GM19023 (cell line): ENCODE measurements around the gene ZNF280C.
"Not testable (repeated sequence)": the region's sequence is repeated elsewhere in the genome, so short reads cannot be mapped to it uniquely, and the experiment has no call there.

Experiments
- ATAC-seq: cut with Tn5 transposase; IDR thresholded peaks from one replicate; pipeline ENCODE4 v1.9.1; 2021; ENCODE audit warnings: mild to moderate bottlenecking, moderate library complexity; ENCODE audit not compliant: unreplicated experiment

The ZNF280C gene

DNA sequence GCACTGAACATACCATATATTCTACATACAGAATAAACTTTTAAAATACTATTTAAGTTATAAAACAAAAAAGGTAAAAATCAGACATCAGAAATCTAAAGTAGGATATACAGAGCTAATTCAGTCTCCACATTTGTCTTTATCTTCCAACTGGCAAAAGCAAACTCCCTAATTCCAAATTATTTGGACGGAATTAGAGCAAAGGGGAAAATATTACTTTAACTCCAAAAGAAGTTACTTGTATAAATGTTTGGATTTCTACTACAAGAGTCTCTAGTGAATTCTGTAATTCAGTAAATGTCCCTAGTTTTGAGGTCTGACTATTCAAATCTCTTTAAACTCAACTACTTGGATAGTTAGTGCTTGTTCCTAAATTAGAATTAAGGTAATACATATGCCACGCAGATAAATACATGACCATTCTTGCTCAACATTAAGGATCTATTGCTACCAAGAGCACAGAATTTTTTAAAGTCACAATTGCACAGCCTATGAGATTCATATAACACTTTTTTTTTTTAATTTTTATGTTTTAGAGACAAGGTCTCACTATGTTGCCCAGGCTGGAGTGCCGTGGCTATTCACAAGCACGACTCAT lies 7.3 kb downstream of the ZNF280C start:
- no peak for ATAC-seq

DNA sequence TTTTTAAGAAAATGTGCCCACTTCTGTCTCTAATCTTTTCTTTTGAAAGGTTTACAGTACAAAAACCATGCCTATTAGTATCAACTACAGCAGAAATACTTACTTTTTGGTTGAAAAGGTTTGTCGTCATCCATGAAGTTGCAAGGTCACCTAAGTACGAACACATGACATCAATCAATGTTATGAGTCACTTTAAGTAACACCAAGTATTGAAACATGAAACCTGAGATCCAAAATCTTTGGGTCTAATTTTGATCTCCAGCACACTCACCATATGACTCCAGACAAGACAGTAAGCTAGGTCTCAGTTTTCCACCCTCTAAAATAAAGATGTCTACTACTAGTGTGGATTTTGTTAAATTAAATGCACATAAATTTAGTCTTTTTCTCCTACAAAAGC lies 8.4 kb downstream of the ZNF280C start:
- ATAC-seq: no peak

DNA sequence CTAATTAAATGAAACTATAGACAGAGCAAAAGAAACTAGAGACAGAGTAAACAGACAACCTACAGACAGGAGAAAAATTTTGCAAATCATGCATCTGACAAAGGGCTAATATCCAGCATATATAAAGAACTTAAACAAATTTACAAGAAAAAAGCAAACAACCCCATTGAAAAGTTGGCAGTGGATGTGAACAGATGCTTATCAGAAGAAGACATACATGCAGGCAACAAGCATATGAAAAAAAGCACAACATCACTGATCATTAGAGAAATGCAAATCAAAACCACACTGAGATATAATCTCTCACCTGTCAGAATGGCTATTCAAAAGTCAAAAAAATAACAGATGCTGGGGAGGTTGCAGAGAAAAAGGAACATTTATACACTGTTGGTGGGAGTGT lies 14.8 kb downstream of the ZNF280C start:
- ATAC-seq: no peak

DNA sequence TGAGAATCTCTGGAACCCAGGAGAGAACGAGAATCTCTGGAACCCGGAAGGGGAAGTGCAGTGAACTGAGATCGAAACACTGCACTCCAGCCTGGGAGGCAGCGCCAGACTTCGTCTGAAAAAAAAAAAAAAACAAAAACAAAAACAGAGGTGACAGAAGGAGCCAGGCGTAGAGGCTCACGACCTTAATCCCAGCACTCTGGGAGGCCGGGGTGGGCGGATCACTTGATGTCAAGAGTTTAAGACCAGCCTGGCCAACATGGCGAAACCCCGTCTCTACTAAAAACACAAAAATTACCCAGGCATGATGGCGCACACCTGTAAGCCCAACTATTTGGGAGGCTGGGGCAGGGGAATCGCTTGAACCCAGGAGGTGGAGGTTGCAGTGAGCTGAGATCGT lies 17.0 kb downstream of the ZNF280C start:
- no peak for ATAC-seq

DNA sequence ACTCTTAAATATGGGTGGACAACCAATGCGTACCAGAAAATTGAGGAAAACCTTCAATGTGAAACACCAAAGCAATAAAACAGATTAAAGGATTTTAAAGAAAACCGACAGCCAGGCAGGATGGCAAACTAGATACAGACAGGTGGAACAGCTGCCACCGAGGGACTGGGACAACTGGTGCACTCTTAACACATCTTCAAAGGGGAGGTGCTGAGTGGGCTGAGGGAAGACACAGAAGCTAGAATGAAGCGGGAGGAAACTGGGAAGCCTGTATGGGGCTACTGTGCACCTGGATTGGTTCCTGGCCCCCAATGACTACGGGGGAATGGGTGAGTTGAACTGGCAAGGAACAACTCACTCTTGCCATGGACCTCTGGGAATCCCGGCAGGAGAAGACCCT lies 20.7 kb downstream of the ZNF280C start:
- no peak for ATAC-seq

DNA sequence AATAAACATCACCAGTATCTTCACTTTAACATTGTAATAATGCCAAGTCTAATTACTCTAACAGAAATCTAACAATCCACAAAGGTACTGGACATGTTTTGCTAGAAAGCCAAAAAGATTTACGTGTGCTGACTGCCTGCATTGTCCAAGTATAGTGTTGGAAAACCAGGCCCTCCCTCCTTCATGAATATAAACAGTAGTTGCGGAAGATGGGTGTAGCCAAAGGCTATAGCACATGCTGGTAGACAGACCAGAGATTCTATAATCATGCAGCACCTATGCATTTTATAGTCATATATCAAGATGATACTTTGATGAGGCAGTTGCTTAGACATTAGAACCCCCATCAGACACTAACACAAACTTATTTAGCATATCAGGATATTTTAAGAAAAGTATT lies 22.6 kb downstream of the ZNF280C start:
- no peak for ATAC-seq

DNA sequence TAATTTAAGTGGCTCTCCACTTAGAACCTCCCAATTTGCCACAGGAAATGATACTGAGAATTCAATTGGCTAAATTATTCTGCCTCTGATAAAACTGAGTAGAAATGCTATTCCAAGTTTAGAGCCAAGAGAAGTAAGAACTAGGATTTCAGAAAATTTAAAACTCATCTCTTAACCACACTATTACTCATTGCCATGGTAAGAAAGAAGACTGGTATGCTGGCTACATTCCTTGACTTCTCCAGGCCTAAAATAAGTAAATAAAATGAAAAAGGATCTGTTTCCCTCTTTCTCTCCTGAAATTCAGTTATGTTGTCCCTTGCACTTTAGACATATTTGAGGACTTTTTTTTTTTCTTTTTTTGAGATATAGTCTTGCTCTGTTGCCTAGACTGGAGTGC lies 23.3 kb downstream of the ZNF280C start:
- ATAC-seq: no peak

DNA sequence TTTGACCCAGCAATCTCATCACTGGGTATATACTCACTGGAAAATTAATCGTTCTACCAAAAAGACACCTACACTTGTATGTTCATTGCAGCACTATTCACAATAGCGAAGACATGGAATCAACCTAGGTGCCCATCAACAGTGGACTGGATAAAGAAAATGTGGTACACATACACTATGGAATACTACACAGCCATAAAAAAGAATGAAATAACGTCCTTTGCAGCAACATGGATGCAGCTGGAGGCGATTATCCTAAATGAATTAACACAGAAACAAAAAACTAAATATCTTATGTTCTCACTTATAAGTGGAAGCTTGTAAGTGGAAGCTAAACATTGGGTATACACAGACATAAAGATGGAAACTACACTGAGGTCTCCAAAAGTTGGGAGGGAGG lies 37.5 kb downstream of the ZNF280C start:
- ATAC-seq: not testable (repeated sequence)

DNA sequence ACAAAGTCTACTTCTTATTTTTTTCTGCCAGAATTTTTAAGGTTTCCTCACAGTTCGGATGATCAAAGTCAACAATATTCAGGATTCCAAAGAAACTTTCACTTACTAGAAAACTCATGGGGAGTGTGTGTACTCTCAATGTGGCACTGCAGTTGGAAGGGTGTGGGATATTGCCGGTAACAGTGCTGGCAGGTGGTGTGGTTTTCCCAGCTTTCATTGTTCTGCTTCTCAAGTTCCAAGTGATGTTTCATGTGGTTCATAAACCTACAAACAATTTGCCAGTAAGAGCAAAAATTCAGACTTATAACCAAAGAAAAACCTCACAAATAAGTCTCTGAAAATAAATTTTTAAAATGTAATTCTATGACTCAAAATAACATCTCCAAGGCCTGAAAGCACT lies 39.8 kb downstream of the ZNF280C start:
- ATAC-seq: no peak

DNA sequence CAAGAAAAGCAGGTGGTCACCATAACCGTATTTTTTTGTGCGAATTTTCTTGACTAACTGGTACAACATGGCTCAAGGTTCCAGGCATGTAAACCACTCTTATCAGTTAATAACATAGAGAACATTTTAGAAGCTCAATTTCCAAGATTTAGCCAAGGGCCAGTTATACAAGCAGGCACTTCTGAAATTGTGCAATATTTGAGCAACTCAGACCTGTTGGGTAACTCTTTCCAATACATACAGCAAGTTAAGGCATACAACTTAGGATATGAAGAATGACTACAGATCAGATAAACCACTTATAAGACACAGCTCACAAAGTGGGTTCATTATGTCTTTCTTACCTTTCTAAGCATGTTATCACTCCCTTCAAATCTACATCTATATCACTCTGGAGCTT lies 43.9 kb downstream of the ZNF280C start:
- no peak for ATAC-seq

DNA sequence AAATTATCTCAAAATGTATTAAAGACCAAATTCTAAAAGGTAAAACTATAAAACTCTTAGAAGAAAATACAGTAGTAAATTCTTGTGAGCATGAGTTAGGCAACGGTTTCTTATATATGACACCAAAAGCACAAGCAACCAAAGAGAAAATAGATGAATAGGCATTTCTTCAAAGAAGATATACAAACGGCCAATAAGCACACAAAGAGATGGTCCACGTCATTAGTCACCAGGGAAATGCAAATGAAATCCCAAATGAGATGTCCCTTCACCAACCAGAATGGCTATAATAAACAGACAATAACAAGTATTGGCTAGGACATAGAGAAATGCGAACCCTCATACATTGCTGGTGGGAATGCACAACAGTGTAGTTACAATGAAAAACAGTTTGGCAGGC lies 52.4 kb downstream of the ZNF280C start:
- no peak for ATAC-seq

DNA sequence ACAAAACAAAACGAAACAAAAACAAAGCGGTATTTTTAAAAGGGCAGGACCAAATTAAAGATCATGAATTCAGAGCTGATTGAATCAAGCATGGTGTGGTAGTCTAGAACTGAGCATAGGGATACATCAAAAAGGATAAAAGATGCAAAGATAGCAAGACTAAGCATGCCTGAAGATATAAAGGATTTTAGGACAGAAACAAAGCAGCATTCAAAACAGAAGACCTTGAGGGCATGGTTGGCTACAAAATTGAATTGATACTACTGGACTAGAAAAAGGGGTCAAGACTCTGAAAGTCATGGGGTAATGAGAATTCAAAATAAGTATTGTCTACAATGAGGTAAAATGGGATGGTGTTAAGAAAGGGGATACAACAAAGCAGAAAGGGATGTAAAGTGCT lies 55.3 kb downstream of the ZNF280C start:
- no peak for ATAC-seq

DNA sequence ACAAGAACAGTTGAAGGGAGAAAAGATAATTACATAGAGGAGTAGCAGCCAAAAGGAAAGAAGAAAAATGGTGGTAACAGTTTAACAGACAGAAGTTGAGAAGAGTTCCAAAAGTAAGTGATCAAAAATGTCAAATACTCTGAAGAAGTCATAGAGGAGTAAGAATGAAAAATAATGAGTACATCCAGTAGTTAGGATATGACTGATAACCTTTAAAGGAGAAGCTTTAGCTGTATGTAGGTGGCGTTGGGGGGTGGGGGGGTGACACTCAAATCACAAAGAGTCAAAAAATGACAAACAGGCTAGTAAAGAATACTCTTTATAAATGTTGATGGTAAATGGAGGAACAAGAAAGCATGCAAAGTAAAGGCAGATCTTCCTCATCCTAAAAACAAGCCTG lies 56.3 kb downstream of the ZNF280C start:
- ATAC-seq: no peak

DNA sequence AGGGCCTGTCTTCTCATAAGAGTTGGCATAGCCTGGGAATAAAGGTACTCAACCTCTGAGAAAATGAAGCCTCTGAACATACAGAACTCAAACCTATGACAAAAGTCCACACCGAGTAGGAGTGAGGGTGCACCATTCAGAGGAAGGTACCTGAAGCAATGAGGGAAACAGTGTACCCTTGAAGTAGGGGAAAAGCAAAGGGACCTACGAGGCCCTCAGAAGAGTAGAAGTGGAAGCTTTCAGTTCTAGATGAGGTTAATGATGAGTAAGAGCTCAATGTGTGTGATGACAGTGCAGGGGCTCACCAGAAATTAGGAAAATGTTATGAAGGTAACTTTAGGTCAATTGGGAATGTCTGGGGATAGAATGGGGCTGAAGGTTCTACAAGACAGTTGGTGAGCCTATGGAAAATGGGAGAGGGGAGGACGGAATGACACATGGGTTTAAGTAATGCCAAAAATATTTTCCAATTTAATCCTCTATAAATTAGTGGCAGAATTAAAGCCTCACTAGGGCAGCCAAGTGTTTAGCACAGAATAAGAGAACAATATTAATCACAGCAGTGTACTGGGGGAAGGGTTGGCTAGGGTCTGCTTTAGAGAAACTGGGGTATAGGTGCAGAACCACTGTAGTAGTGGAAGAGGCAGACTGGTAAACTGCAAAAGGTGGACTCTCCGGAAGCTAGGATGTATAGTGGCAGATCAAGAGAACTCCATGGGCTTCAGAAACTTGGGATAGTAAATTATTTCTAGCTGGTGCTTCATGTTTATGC lies 57.1 kb downstream of the ZNF280C start:
- peak; percentile 50 for ATAC-seq

DNA sequence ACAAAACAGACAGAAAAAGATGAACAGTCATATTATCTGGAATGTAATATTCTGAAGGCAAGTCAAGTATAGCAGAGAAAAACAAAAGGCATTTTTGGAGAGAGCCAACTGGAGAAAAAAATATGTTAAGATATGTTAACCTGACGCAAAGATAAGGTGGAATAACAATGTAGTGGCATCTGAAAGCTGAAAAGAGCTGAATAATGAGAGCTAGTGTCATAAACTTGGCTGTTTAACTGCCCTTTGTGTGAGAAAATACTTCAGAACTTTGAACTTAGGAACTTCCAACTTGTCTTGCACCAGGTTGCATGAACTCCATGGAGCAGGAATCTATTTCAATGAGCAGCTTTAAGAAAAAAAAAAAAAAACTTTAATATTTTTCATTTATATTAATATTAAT lies 64.1 kb downstream of the ZNF280C start:
- no peak for ATAC-seq

DNA sequence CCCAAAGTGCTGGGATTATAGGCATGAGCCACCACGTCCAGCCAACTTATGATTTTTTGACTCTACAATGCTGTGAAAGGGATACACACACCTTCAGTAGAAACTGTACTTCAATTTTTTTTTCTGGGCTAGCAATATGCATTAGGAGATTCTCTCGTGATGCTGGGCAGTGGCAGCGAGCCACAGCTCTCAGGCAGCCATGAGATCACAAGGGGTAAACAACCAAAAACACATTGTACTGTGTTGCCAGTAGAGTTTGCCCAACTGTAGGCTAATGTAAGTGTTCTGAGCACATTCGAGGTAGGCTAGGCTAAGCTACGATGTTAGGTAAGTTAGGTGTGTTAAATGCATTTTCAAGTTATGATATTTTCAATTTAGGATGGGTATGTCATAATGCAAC lies 71.2 kb downstream of the ZNF280C start:
- no peak for ATAC-seq

DNA sequence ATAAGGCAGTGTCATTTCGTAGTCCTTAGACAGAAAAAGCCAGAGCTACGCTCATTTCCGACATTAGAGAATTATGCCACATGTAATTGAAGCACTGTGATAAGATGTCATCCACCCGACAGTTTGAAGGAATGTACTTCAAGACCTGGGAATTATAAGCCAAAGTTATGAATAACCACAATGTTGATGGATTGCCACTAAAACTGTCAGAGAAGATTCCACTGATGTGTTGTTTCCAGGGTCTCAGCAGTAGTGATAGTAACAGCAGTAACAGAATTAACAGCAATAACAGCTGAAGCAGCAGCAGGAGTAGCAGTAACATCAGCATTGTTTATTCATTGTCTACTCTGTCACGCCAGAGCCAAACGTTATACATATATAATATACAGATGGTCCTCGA lies 72.2 kb downstream of the ZNF280C start:
- no peak for ATAC-seq

DNA sequence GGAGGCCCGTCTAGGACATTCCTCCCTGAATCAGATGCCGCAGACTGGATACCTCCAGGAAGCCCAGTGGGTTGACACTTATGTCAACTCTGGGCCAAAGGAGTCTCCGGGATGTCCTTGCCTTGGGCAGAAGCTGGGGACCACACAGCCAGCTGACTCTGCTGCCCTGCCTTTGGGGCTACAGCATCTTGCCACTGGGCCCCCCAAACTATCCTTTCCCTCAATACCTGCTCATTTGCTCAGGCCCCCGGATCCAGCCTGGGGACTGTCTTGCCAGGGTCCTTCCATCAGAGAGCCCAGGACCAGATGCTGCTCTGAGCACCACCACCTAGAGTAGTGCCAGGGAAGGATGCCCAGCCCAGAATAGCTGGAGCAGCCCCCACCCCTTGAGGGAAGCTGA lies 77.9 kb downstream of the ZNF280C start:
- ATAC-seq: no peak

DNA sequence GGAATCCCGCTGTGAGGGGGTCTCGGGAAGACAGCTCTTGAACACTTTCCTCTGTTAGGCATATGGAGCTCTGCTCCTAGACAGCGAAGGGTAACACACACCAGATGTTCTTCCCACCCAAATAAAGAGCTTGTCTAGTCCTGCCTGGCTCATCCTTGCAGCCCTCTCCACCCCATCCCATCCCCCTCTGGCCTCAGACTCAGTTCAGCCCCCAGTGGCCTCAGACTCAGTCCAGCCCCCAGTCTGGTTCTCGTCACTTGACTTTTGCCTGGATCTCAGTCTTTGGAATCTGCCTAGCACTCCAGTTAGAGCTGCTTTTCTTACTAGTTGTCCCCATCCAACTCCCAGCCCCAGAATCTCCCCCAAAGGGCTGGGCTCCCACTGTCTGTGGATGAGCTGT lies 82.0 kb downstream of the ZNF280C start:
- ATAC-seq: no peak

DNA sequence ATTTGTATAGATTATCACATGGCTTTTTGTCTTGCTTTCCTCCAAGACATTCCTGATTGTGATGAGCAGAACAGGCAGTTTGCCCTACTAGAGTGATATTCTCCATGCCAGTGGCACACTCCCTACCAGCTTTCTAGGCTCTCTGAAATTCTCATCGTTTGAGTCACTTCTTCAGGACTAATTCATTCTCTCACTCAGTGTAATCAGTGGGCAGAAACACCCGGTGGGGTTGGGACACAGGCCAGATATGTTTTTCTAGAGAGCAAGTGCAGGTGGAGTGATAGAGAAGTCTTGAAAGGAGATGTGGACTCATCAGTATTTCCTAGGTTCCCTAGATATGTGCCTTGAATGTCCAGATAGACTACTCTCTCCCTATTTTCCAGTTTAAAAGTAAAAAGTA lies 83.8 kb downstream of the ZNF280C start:
- no peak for ATAC-seq

DNA sequence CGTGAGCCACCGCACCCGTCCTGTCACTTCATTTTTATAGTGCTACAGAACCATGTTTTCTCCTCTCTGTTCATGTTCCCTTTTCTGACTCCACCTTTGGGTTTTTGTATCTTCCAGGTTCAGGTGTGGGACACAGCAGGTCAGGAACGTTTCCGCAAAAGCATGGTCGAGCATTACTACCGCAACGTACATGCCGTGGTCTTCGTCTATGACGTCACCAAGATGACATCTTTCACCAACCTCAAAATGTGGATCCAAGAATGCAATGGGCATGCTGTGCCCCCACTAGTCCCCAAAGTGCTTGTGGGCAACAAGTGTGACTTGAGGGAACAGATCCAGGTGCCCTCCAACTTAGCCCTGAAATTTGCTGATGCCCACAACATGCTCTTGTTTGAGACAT lies 84.5 kb downstream of the ZNF280C start:
- ATAC-seq: no peak

DNA sequence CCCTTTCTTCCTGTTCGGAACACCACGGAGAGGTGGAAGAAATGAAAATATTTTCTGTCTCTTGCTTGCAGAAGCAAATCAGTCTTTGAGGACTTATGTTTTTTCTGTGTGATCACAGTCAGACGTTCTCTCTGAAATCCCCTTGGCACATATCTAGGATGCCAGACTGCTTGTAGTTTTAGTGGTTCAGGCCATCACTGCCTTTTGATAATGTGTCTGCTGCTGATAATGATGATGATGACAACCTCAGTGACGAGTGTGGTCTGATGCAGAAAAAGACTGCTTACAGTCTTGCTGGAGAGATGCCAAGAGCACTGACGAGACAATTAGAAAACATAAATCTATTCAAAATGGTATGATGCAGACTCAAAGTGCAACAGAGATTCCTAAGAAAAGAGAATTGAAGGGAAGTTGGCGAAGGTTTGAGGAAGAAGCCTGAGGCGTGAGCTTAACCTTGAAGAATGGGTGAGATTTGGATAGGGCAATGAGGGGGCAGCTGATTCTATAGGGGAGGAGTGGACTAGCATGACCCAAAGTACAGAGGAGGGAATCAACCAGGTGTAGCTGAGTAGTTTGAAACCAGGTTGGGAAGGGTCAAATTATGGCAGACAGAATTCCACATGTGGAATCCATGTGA lies 89.0 kb downstream of the ZNF280C start:
- ATAC-seq: no peak
